HG03060 (cell line): ENCODE data around the gene AHDC1.
"Not testable (repeated sequence)": the region's sequence is repeated elsewhere in the genome, so short reads cannot be mapped to it uniquely, and the experiment has no call there.

Source experiments
- ATAC-seq: cut with Tn5 transposase; IDR thresholded peaks from one replicate; pipeline ENCODE4 v1.9.1; 2021; ENCODE audit warnings: low read depth, moderate number of reproducible peaks; ENCODE audit not compliant: unreplicated experiment

AHDC1 gene

DNA sequence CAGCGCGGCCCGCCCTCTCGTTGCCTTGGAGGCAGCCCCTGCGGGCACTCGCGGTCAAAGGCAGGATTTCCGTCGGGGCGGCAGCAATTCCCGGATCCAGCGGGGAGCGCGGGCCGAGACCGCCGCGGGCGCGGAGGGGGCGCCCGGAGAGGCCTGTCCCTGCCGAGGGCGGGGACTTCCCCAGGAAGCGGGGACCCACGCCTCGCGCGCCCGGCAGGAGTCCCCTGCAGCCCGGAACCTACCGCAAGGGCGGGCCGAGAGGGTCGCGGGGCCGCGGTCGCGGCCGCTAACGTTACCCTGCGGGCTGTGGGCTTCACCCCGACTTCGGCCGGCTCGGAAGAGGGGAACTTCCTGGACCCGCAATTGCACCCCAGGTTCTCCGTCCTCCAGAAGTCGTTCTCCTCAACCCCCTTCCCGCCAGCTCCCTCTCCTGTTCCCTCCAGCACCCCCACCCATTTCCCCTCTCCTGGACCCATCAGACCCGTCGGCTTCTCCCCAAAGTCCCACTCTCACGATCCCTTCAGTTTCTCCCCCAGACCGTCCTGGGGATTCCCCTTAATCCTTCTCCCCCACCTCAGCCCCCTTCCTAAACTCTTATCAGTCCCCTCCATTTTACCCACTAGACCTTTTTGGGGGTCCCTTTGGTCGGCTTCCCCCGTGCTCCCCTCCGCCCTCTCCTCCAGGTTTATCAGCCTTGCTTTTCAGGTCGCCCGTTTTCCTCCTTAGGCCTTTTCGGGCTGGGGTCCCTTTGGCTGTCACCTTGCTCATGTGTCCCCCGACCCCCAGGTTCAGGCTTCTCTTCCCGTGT, 30.4 kb upstream of the AHDC1 start:
- no peak for ATAC-seq

DNA sequence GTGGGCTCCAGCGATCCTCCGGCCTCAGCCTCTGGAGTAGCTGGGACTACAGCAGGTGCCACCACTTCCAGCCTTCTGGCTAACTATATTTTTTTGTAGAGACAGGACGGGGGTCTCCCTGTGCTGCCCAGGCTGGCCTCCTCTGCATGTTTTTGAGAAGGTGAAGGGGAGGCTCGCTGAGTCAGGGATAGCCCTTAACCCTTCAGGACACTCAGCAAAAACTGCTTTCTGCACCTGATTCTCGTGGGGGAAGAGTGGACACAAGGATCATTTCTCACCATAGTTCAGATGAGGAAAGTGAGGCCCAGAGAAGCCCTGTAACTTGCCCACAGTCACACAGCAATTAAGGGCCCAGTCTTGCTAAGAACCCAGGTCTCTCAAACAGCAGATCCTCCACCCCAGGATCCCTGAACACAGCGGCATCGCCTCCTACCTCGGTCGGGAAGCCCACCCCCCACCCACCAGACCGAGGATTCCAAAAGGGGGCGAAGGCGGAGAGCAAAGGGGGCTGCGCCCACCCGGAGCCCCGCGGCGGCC, 29.8 kb upstream of the AHDC1 start:
- ATAC-seq: no peak

DNA sequence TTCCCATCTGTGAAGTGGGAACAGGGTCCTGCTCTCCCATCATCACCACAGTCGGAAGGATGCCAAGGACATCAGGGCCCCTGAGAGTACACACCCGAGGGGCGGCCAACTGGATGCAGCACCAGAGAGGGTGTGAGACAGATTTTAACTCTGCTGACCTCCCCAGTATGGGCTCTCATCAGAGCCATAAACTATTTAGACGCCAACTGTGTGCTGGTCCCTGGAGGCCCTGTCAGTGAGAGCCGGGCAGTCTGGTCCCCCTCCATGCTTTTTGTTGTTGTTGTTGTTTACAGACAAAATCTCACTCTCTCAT, 29.3 kb upstream of the AHDC1 start:
- ATAC-seq: no peak

DNA sequence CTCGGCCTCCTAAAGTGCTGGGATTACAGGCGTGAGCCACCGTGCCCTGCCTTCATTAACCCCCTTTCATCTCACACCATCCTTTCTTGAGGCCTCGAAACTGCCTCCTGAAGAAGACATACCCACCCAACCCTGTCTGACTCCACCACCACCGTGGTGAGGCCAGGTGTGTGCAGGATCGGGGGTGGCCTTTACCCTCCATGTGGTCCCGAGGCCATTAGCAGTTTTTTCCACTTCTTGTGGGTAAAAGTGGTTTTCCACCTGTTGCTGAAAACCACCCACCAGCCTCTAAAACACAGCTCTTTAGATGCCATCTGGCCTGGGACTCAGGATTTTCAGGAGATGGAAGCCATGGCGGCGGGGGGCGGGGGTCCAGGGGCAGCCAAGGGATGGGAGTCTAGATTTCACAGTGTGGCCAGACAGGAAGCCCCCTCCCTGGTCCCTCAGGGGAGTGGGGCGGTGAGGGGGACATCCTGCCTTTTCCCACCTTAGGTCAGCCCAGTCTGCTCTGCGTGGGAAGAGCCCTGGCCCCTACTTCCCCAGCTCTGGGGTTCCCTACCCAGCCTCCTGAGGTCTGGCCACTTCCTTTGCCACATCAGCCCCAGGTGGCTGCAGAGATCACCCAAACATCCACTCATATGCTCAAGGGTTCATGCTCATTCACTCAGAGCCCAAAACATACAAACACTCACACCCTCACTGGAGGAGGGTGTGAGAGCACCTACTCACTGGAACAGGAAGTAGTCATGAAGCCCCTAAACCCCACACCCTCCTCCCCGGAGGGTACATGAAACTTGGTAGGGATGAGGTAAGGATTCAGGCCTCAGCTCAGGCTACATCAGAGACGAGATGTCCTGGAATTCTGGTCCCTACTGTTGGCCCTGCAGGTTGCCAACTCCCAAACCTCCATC, 28.7 kb upstream of the AHDC1 start:
- ATAC-seq: peak; percentile 34

DNA sequence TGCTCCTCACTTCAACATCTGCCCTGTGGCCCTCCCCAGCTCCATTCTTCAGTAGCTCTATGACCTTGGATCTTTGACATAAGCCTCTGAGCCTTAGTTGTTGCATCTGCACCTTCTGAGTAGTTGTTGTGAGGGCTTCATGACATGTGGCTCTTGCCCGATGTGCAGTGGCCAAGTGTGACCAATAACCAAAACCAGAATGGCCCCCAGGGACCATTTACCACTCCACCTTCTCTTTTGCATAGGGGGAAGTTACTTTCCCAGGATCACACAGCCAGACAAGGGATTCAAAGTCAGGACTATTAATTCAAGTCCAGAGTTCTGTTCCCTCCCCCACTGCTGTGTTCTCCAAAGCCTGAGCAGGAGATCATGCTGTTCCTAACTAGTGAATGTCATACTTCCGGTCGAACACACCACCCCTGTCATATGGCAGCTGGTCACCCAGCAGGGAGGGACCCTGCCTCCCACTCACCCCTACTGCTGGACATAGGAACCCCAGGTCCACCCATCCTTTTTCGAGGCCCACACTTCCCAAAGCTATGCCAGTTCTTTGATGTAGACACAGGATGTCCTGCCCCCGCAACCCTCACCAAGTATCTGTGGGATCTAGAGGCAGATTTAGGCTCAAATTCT, 27.0 kb upstream of the AHDC1 start:
- ATAC-seq: no peak

DNA sequence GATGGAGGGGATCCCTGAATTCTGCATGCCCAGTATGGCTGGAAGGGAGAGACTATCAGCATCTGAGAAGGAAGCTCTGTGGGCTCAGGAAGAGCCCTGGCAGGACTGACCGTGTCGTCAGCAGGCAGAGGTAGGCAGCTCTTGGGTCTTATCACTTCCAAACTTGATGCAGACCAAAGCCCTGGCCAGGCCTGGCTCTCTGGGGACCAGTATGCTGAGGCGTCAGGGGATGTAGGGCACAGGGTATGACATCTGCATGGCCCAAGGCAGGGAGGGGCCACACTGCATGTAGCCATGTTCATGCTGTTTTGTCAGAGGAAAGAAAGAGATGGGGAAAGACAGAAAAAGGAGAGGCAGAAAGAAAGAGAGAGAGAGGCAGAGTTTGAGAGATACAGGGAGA, 24.8 kb upstream of the AHDC1 start:
- no peak for ATAC-seq

DNA sequence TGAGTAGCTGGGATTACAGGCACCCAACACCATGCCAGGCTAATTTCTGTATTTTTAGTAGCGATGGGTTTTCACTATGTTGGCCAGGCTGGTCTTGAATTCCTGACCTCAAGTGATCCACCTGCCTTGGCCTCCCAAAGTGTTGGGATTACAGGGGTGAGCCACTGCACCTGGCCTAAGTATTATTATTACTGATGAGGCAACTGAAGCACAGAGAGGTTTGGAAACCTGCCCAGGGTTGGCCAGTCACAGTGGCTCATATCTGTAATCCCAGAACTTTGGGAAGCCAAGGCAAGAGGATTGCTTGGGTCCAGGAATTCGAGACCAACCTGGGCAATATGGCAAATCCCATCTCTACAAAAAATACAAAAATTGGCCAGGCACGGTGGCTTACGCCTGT, 23.8 kb upstream of the AHDC1 start:
- not testable (repeated sequence) for ATAC-seq

DNA sequence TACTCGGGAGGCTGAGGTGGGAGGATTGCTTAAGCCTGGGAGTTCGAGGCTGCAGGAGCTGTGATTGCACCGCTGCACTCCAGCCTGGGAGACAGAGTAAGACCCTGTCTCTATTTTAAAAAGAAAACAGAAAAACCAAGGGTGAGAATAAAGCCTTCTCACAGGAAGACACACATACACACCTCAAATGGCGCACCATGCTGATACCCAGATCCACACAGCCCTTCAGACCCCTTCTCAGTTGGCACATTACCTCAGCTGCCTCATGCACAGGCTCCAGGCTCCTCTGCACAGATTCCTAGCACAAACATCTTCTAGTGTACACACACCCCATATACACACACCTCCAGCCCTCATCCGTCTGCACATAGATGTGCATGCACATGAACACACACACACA, 23.1 kb upstream of the AHDC1 start:
- ATAC-seq: no peak

DNA sequence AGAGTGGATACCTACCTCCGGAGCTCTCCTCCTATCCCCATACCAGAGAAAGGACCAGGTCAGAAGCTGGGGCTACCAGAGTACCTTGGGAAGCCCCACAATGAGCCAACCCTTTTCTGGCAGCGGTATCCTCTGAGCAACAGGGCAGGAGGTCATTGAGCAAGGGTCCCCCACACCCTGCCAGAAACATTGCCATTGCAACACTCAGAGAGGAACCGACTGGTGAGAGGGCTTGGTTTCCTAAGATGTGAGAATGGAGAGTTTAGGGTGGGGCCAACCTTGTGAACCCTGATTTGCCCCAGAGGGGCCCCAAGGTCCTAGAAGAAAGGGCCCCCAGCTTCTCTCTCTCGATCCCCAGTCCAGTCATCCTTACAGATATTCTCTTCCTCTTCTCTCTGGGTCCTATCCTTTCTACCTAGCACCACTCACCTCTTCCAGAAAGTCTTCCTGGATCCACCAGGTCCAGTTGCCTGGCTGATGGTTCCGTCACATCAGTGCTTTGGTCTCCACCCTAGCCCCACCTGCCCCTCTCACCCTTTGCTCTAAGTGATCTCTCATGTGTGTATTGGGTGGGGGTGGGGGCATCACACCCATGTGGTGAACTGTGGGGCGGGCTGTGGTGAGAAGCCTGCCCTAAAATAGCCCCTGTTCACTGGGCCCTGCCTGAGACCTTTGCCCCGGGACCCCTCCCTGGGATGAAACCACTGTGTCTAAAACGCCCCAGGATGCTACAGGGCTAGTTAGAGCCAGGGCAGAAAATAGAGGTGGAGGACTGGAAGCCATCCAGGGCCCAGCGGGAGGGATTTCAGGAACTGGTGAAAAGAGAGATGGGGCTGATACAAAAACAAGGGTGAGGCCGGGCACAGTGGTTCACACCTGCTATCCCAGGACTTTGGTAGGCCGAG, 22.3 kb upstream of the AHDC1 start:
- ATAC-seq: no peak

DNA sequence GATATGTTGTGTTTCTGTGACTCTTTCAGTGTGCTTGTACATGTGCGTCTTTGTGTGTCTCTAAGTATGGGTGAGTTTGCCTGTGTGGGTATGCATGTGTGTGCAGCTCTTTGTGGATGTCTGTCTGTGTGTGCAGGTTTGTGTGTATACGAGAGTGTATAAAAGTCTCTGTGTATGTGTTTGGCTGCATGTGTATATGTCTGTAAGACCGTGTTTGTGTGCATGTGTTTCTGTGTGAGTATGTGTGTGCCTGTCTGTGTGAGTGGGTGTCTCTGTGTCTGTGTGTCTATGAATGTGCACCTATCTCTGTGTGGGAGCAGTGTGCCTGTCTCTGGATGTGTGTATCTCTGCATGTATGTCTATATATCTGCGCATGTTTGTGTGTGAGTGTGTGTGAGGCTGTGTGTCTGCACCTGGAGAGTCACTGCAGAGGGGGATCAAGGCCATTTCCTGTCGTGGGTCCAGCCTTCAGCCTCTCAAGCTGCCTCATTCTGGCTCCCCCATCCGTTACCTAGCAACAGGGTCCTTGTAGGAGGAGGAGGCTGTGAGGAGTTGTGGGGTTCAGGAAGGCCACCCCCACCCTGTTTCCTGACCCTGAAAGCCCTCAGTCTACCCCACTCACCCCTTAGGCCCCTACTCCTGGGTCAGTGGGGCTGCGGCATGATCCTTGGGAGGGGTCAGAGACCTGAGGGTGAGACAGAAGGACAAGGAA, 20.7 kb upstream of the AHDC1 start:
- ATAC-seq: no peak

DNA sequence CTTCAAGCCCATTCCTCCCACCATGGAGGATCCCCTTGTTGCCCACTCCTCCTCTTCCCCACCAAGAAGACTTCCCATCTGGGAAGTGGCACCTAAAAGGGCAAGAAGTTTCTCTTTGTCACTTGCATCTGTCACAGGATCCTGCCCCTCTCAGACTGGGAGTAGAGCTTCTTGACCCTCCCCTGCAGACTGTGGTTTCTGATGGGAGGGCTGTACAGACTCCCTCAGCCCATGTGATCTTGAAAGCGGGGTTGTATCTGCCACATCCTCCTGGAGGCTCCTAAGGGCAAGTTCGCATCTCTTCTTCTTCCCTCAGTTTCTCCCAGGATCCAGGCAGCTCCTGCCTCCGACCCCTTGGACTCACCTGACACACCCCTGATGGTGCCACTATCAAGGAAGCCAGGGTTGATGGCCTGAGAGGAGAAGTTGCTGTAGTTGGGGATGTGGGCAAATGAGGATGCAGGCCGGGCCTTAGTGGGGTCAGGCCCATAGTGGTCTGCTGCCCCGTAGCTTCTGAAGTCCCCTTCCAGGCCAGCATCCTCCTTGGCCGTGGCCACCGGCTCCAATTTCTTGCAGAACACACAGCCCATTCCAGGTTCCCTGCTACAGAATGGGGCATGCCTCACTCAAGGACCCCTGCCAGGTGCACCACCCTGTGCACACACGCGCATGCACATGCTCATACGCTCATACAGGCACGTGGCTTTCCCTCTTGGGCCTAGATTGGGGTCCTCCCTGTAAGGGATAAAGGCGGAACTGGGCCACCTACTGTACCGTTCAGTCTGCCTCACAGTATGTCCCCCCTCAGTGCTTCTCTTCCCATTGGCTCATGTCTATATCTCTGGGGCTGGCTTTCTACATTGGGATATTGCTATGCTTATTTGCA, 19.6 kb upstream of the AHDC1 start:
- no peak for ATAC-seq

DNA sequence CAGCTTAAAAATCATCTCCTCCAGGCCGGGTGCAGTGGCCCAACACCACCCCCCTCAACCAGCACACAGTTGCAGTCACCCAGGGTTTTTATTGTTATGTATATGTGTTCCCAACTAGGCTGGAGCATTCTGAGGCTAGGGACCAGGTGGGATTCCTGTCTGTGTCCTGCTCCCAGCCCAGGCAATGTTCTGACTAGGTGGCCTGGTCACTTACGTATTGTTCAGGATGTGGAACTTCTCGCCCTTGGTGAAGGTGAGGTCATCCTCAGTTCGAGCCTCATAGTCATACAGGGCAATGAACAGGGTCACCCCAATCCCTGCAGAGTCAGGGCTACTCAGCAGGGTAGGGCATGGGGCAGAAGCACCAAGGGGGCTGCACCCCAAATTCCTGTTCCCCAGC, 18.9 kb upstream of the AHDC1 start:
- no peak for ATAC-seq

DNA sequence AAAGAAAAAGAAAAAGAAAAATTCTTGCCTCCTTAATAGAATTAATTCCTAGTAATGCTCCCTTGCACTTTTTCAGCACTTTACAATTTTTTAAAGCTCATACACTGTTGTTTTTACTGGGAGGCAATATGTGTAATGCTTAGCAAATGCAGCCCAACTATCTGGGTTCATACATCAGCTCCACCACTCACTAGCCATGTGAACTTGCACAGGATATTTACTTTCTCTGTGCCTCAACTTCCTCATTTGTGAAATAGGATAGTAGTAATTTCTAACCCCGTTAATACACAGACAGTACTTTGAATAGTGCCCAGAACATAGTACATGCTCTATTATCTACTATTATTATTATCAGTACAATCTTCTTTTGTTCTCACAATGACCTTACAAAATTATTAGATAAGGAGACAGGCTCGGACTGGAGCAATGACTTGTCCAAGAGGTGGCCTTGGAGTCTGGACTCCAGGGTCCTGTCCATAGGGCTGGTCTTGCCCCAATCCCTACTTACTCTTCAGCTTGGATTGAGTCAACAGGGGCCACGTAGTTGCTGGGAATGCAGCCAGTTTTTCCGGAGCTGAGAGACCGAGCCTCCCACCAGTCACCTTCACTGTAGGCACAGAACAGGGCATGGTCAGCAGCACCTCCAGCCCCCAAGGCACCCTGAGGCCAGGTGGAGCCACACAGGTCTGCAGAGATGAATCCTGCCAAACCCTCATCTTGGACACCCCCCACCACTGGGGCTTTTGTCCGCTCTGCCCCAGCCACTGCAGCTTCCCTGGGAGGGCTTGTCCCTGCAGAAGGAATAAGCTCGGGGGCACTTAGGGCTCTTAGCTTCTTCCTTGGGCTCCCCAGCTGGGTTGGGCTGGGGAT, 17.3 kb upstream of the AHDC1 start:
- ATAC-seq: no peak

DNA sequence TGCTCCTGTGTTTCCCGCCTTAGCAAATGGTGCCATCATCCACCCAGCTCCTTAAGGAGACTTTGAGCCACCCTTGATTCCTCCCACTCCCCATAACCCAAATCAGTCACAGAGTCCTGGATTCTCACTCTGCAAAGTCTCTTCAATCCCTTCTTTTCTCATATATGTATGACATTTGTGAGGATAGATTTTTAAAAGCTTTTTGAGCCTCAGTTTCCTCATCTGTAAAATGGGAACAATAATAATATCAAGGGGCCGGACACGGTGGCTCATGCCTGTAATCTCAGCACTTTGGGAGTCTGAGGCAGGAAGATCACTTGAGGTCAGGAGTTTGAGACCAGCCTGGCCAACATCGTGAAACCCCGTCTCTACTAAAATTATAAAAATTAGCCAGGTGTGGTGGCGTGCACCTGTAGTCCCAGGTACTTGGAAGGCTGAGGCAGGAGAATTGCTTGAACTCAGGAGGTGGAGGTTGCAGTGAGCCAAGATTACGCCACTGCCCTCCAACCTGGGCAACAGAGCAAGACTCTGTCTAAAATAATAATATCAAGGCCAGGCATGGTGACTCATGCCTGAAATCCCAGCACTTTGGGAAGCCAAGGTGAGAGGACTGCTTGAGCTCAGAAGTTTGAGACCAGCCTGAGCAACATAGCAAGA, 16.0 kb upstream of the AHDC1 start:
- not testable (repeated sequence) for ATAC-seq

DNA sequence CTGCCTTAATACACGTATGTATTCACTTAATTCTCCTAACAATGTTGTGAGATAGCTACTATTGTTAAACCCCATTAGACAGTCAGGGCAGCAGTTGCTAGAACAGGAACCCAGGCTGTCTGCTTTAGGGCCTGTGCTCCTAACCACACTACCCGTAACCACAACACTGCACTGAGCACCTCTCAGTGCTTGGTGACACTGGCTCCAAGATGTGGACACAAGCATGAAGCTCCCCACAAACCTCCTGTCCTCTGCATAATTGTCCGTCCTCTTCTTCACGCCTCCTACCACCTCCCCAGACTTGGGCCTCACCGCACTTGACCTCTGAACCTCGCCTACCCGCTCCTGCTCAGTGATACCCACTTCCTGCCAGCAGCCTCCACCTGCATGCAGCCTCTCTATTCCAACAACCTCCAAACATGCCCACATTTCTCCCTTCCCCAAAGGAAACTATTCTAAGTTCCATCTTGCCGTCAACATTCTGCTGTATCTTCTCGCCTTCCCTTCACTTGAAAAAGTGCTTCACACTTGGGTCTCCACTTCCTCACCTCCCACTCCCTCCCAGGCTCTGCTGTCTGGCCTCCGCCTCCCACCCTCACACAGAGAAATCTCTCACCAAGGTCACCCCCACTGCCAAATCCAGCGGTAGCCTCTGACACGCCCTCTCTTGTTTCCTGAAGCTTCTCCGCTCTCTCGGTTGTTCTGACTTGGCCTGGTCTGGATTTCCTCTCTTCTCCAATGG, 14.6 kb upstream of the AHDC1 start:
- no peak for ATAC-seq

DNA sequence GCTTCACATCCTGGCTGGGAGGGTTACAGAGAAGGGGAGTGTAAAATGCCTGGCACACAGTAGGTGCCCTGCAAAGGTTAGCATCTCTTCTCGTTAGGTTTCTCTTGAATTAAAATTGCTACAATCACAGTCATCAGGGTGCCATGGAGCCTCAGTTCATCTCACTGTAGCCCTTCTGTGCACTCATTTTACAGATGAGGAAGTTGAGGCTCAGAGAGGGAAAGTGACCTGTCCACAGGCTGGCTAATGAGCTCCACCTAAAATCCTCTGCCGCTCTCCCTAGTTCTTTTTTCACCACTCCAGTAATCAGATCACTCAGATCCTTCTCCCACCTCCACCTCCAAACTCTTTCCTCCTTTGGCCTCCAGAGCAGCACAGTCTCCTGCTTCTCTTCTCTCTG, 13.5 kb upstream of the AHDC1 start:
- ATAC-seq: no peak
